NCI-H1048 (cell line): ENCODE data around the gene TRPT1.
"Not testable (repeated sequence)": the region's sequence is repeated elsewhere in the genome, so short reads cannot be mapped to it uniquely, and the experiment has no call there.

Source experiments
- DNase-seq: peaks from one replicate; lab custom pipeline; 2025; lab: John Stamatoyannopoulos, UW

The TRPT1 gene

GRCh38 chr11:64258356-64258755, 32.4 kb upstream of the TRPT1 start:
- DNase-seq: no peak

- DNase-seq: no peak
Measured at GRCh38 chr11:64256300-64256699, 30.3 kb upstream of the TRPT1 start.

GRCh38 chr11:64255135-64256128, 29.4 kb upstream of the TRPT1 start:
- DNase-seq: no peak

GRCh38 chr11:64254326-64254725, 28.3 kb upstream of the TRPT1 start:
- no peak for DNase-seq

DNA sequence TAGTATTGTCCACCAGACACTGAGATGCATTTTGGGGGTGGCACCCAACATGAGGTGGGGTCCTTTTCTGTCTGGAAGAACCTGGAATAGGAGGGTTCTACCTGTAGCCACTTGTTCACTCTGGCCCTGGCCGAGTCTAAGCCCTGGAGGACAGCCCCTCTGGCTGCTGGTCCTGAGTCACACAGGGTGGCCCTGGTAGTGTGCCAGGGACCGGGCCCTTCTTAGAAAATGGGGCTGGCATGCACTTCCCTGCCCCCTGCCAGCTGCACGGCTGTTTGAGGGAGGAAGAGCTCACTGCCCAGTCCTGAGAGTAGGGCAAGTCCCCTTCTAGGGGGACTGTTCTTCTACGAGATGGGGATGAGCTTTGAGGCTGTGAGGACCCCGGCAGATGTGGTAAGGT, 27.5 kb upstream of the TRPT1 start:
- no peak for DNase-seq

GRCh38 chr11:64253043-64253442, 27.1 kb upstream of the TRPT1 start:
- DNase-seq: no peak

DNA sequence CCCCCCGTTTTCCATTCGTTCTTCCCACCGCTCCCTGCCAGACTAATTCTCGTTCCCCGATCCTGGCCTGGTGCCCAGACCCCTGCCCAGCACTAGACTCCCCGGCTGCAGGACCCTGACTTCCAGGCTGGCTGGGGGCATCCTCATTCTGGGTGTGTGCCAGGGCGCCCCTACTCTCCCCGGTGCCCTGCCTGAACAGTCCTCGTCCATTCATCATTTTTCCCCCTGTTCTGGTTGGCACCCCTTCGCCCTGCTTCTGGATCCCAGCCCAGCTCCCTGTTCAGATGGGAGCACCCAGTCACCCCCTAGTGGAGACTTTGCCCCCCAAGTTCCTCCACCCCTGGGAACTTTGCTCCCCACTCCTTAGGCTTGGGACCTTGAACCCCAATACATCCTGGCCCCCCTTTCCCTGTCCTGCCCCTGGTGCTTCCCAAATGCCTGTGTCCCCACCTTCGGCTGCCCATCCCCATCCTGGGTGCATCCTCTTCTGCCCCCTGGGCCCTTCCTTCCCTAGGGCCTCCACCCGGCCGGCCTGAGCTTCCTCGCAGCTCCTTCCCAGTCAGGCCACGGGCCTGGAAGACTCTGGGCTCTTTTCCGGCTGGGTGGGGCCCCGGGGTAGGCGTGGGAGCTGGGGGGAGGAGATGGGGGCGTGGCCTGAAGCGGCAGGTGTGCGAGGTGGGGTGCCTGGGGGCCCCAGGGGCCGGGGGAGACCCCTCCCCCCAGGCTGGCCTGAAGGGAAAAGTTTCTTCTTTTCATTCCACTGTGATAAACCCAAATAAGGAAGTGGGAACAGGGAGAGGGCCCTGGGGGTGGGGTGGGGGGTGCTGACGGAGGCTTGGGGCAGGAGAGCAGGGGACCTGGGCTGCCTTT, 26.3 kb upstream of the TRPT1 start:
- DNase-seq: no peak

GRCh38 chr11:64251753-64252002, 25.7 kb upstream of the TRPT1 start:
- DNase-seq: no peak

GRCh38 chr11:64251016-64251752, 25.2 kb upstream of the TRPT1 start, which contains the start of gene PLCB3:
Gene PLCB3, plus strand, starts transcription at chr11:64251530. Its CDS starts 120 bp downstream, at chr11:64251650.
- no peak for DNase-seq

DNA sequence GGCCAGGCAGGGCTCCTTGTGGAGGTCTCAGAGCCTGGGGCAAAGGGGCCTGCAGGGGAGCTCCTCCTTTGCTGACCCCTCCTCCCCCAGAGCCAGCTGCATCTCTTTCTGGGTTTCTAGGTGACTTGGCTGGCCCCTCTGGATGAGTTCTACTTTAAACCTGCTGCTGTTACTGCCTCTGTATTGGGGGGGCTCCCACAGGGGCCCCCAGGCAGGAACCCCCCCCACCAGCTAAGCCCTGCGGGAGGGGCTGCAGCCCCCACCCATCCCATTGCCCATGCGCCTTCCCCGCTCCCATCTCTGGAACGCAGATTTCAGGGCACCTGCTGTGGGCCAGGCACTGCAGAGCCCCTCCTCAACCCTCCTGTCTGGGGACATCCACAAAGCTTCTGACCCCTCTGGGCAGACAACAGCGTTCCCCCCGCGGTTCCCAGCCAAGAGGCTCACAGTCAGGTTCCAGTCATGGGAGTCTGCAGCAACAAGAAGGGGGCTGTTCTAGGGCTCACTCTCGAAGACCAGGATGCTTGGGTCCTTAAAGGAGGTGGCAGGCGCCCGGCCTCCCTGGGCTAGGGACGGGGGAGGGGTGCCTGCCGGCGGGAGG, 24.5 kb upstream of the TRPT1 start:
- no peak for DNase-seq

- DNase-seq: no peak
Measured at GRCh38 chr11:64249563-64250414, 23.8 kb upstream of the TRPT1 start.

DNA sequence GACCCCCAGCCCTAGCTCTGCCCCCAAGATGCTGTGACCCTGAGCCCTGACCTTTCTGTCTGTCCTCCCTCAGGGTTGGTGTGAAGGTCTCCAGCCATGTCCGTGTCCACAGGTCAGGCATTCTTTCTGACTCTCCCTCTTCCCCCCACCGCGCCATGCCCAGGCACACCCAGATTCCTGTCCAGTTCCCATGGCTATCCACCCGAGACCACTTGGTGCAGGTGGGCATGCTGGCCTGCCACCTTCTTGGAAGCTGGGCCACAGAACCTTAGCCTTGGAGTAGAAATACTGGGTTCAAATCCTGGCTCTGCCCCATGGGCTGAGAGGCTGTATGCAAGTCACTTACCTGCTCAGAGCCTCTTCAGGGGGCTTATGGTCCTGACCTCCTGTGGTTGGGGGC, 23.1 kb upstream of the TRPT1 start:
- DNase-seq: no peak

GRCh38 chr11:64248578-64248977, 22.6 kb upstream of the TRPT1 start:
- DNase-seq: no peak

DNA sequence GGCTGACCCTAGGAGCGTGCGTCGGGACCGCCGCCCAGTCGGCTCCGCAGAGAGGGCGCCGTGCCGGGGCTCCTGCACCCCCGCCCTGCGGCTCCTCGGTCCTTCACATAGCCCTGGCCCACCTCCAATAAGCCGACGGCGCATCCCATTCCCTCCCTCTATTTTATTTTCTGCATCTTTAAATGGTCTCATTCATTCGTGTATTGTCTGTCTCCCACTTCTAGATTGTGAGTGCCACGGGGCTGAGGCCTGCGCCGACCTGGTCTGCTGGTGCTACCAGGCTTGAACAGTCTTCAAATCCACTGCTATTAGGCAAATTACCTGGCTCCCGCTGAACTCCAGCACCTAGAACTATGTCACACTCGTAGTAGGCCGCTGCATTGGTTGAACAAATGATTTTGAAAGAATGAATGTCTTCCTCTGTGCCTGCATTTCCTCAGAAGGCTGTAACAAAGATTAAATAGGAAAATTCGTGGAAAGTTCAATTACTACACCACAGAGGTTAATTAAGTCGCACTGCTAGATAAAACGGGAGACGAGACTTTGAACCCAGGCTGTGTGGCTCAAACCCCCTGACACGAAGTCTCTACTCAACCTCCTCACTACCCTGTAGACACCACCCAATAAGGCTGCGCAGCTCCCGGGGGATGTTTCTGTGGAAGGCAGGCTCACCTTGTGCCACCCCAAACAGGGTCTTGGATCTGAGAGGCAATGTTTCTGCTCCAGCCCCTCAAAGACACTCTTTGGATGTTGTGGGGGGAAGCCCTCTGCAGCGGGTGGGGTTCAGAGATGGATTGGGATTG, 21.9 kb upstream of the TRPT1 start:
- no peak for DNase-seq

- peak; percentile 63 for DNase-seq
Measured at GRCh38 chr11:64246871-64247728, 21.1 kb upstream of the TRPT1 start, which contains the start of gene PPP1R14B. Gene PPP1R14B, minus strand, starts transcription at chr11:64246943. Its CDS starts 270 bp downstream, at chr11:64246673.

DNA sequence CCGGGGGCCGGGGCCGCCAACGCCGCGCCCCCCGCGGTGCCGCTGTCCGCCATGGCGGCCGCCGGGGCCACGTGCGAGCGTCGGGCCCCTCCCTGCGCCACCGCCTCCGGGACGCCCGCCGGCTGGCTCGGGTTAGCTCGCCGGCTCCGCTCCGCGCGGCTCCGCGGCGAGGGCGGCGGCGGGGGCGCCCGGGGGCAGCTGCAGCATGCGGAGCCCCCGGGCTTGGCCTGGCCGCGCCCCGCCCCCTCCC, 20.6 kb upstream of the TRPT1 start:
- DNase-seq: not testable (repeated sequence)

GRCh38 chr11:64245797-64246620, 20.0 kb upstream of the TRPT1 start:
- DNase-seq: no peak

GRCh38 chr11:64245401-64245796, 19.4 kb upstream of the TRPT1 start:
- DNase-seq: no peak
